Activated naive CD8-positive, alpha-beta T cell treated with anti-CD3 and anti-CD28 coated beads, Interleukin-2, amount 10 ng/mL, durations not matched to agents 7 days and 5 days (primary cell): ENCODE data around the gene LGR6. TPM values are rescaled to one million over a fixed set of nuclear protein-coding genes. Genes with fewer than 3 reads are reported as not detected.
A peak's percentile ranks its signal among the peaks of the same experiment; 100 is the strongest.

Experiments
- ATAC-seq: fragments of 150-1000 bp; cut with Tn5 transposase; one replicate; pipeline ENCODE4 v1.10.0; 2021; ENCODE audit warnings: low read depth, moderate library complexity
- POLR2A ChIA-PET: fragments of 350-600 bp; sonication (Branson Sonifier 250); formaldehyde crosslinking; loops from one replicate; lab custom pipeline; 2021; ENCODE audit warnings: antibody characterized with exemption; lab: Charles Lee
- DNase-seq: peaks from one replicate; pipeline ENCODE4 v3.0.0; 2021
- H3K27ac Mint-ChIP-seq: one replicate; pipeline ENCODE4 v1.8.0; 2022; ENCODE audit warnings: mild to moderate bottlenecking, mixed read lengths
- H3K27me3 Mint-ChIP-seq: one replicate; pipeline ENCODE4 v1.8.0; 2022; ENCODE audit warnings: mild to moderate bottlenecking, moderate library complexity, mixed read lengths
- H3K36me3 Mint-ChIP-seq: one replicate; pipeline ENCODE4 v1.8.0; 2021; ENCODE audit warnings: mild to moderate bottlenecking, mixed read lengths
- H3K4me1 Mint-ChIP-seq: one replicate; pipeline ENCODE4 v1.8.0; 2021; ENCODE audit warnings: mixed read lengths
- H3K4me3 Mint-ChIP-seq: one replicate; pipeline ENCODE4 v1.8.0; 2022; ENCODE audit warnings: mild to moderate bottlenecking, moderate library complexity, mixed read lengths
- H3K9me3 Mint-ChIP-seq: one replicate; pipeline ENCODE4 v1.8.0; 2021; ENCODE audit warnings: mixed read lengths
- total RNA-seq, 2 experiments: library from RNA; stranded (reverse); gene quantifications; one replicate each; pipeline ENCODE4 v1.2.3, GENCODE V29; 2021

Gene LGR6
- total RNA-seq, 2 experiments from 2014 or later: 2.7 to 5.2 TPM

DNA sequence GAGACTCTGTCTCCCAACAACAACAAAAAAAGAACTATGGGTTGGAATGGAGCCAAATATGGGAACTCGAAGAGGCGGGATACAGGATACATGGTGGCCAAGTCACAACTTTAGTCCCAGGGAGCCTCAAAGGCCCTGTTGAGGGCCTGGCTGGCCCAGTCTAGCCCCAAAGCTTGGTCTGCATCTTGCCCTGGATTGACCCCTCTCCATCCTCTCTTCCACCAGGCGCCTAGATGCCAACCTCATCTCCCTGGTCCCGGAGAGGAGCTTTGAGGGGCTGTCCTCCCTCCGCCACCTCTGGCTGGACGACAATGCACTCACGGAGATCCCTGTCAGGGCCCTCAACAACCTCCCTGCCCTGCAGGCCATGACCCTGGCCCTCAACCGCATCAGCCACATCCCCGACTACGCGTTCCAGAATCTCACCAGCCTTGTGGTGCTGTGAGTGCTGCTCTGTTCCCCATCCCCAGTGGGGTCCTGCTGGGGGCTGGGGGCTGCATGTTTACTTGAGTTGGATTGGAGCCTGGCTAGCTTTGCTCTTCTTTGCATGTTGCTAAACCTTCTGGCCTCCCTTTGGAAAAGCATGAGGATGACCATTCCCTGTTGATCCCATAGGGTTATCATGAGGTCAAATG is 82.6 kb downstream of the LGR6 start:
- ATAC-seq (no peak), DNase-seq (no peak)
- H3K27ac Mint-ChIP-seq: no peak overlapping the region
- no peaks in the 10 kb centered on the region for H3K36me3 Mint-ChIP-seq
- H3K27me3 Mint-ChIP-seq: peaks cover 27% of the 10 kb centered on the region
- H3K9me3 Mint-ChIP-seq: no peaks in the 10 kb centered on the region
- POLR2A ChIA-PET: no interaction called here
- peaks cover 7% of the 10 kb centered on the region for H3K4me1 Mint-ChIP-seq
- no peak overlapping the region for H3K4me3 Mint-ChIP-seq

DNA sequence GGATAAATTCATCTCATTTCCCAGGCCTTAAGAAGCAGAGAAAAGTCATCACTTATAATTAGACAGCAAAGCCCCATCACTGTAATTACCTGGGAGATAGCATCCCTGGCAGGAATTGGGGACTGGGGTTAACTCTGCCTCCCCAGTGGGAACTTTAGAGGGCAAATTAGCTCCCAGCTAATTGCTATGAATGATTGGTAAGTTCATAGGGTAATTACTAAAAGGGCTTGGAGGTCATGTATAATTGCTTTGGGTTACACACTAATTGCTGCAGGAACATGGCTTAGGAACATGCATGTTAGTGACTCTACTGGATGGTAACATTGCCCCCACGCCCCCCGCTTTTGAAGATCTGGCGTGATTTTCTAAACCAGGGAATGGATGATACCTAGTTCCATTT is 83.3 kb downstream of the LGR6 start:
- H3K27me3 Mint-ChIP-seq: peaks cover 27% of the 10 kb centered on the region
- no peak overlapping the region for H3K4me3 Mint-ChIP-seq
- ATAC-seq: no peak
- no peak for DNase-seq
- POLR2A ChIA-PET: no interaction called here
- peaks cover 7% of the 10 kb centered on the region for H3K4me1 Mint-ChIP-seq
- no peak overlapping the region for H3K27ac Mint-ChIP-seq
- H3K9me3 Mint-ChIP-seq: no peaks in the 10 kb centered on the region
- no peaks in the 10 kb centered on the region for H3K36me3 Mint-ChIP-seq

- ATAC-seq (no peak), DNase-seq (no peak)
- Mint-ChIP-seq H3K27me3 (peaks cover 27% of the 10 kb centered on the region), H3K36me3 (no peaks in the 10 kb centered on the region), H3K4me1 (peaks cover 10% of the 10 kb centered on the region), H3K27ac (no peak overlapping the region), H3K4me3 (no peak overlapping the region), H3K9me3 (no peaks in the 10 kb centered on the region)
- POLR2A ChIA-PET: no interaction called here
These were observed 85.2 kb downstream of the LGR6 start for GRCh38 chr1:202278751-202279150.

GRCh38 chr1:202279806-202280205 is 86.2 kb downstream of the LGR6 start:
- Mint-ChIP-seq H3K27ac (no peak overlapping the region), H3K9me3 (no peaks in the 10 kb centered on the region), H3K27me3 (peaks cover 31% of the 10 kb centered on the region), H3K4me3 (no peak overlapping the region), H3K36me3 (no peaks in the 10 kb centered on the region), H3K4me1 (peaks cover 14% of the 10 kb centered on the region)
- DNase-seq: no peak
- ATAC-seq: no peak
- POLR2A ChIA-PET: no interaction called here

GRCh38 chr1:202280595-202280994 is 87.0 kb downstream of the LGR6 start:
- Mint-ChIP-seq H3K27ac (no peak overlapping the region), H3K9me3 (no peaks in the 10 kb centered on the region), H3K36me3 (no peaks in the 10 kb centered on the region), H3K4me1 (peaks cover 14% of the 10 kb centered on the region), H3K4me3 (no peak overlapping the region), H3K27me3 (peaks cover 31% of the 10 kb centered on the region)
- no peak for ATAC-seq
- no peak for DNase-seq
- POLR2A ChIA-PET: no interaction called here

GRCh38 chr1:202281316-202282024 is 87.9 kb downstream of the LGR6 start:
- peaks cover 33% of the 10 kb centered on the region for H3K27me3 Mint-ChIP-seq
- H3K4me1 Mint-ChIP-seq: peaks cover 14% of the 10 kb centered on the region
- ATAC-seq (no peak), DNase-seq (no peak)
- H3K36me3 Mint-ChIP-seq: no peaks in the 10 kb centered on the region
- H3K4me3 Mint-ChIP-seq: no peak overlapping the region
- H3K27ac Mint-ChIP-seq: no peak overlapping the region
- H3K9me3 Mint-ChIP-seq: no peaks in the 10 kb centered on the region
- POLR2A ChIA-PET: no interaction called here

DNA sequence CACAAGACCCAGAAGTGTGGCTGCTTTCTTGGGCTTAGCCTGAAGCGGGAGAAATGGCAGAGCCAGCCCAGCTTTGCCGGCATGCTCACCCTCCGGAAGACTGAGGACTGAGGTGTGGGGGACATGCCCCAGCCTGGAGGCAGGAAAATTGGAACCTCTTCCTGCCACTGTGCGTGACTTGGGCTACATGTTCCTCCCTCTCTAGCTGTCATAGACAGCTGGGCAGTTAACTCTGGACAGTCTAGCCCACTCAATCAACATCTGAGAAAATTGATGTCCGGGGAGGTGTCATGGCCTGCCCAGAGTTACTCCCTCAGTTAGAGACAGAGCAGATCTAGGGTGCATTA is 88.4 kb downstream of the LGR6 start:
- no peak overlapping the region for H3K4me3 Mint-ChIP-seq
- H3K27me3 Mint-ChIP-seq: peaks cover 31% of the 10 kb centered on the region
- H3K9me3 Mint-ChIP-seq: no peaks in the 10 kb centered on the region
- H3K27ac Mint-ChIP-seq: no peak overlapping the region
- DNase-seq (no peak), ATAC-seq (no peak)
- H3K36me3 Mint-ChIP-seq: no peaks in the 10 kb centered on the region
- peaks cover 14% of the 10 kb centered on the region for H3K4me1 Mint-ChIP-seq
- POLR2A ChIA-PET: no interaction called here

GRCh38 chr1:202282596-202283283 is 89.1 kb downstream of the LGR6 start:
- Mint-ChIP-seq H3K4me3 (no peak overlapping the region), H3K4me1 (peaks cover 14% of the 10 kb centered on the region), H3K9me3 (no peaks in the 10 kb centered on the region), H3K36me3 (no peaks in the 10 kb centered on the region), H3K27me3 (peaks cover 34% of the 10 kb centered on the region), H3K27ac (no peak overlapping the region)
- POLR2A ChIA-PET: no interaction called here
- DNase-seq (no peak), ATAC-seq (no peak)

- no peaks in the 10 kb centered on the region for H3K36me3 Mint-ChIP-seq
- H3K27me3 Mint-ChIP-seq: peaks cover 34% of the 10 kb centered on the region
- H3K27ac Mint-ChIP-seq: no peak overlapping the region
- POLR2A ChIA-PET: no interaction called here
- no peaks in the 10 kb centered on the region for H3K9me3 Mint-ChIP-seq
- ATAC-seq: peak; percentile 45
- peak; percentile 44 for DNase-seq
- no peak overlapping the region for H3K4me3 Mint-ChIP-seq
- H3K4me1 Mint-ChIP-seq: peaks cover 14% of the 10 kb centered on the region
These were observed 89.8 kb downstream of the LGR6 start for GRCh38 chr1:202283379-202283844.

- no peaks in the 10 kb centered on the region for H3K36me3 Mint-ChIP-seq
- H3K4me1 Mint-ChIP-seq: peaks cover 14% of the 10 kb centered on the region
- no peaks in the 10 kb centered on the region for H3K9me3 Mint-ChIP-seq
- POLR2A ChIA-PET: no interaction called here
- H3K4me3 Mint-ChIP-seq: no peak overlapping the region
- peaks cover 32% of the 10 kb centered on the region for H3K27me3 Mint-ChIP-seq
- H3K27ac Mint-ChIP-seq: no peak overlapping the region
- no peak for DNase-seq
- no peak for ATAC-seq
These were observed 90.4 kb downstream of the LGR6 start for GRCh38 chr1:202283991-202284390.

- ATAC-seq: no peak
- H3K9me3 Mint-ChIP-seq: no peaks in the 10 kb centered on the region
- POLR2A ChIA-PET: interaction anchor here (0.6 kb wide), 1 partner anchor 9 kb away, joined by 4 read pairs; no protein-coding TSS in a partner anchor
- no peak for DNase-seq
- H3K27me3 Mint-ChIP-seq: peaks cover 31% of the 10 kb centered on the region
- H3K4me3 Mint-ChIP-seq: no peak overlapping the region
- no peaks in the 10 kb centered on the region for H3K36me3 Mint-ChIP-seq
- H3K4me1 Mint-ChIP-seq: peaks cover 14% of the 10 kb centered on the region
- no peak overlapping the region for H3K27ac Mint-ChIP-seq
These were observed 92.3 kb downstream of the LGR6 start for GRCh38 chr1:202285908-202286307.

GRCh38 chr1:202286622-202287097 is 93.1 kb downstream of the LGR6 start:
- POLR2A ChIA-PET: interaction anchor here (0.6 kb wide), 1 partner anchor 8 kb away, joined by 4 read pairs; no protein-coding TSS in a partner anchor

GRCh38 chr1:202287196-202287595 is 93.6 kb downstream of the LGR6 start:
- ATAC-seq (no peak), DNase-seq (no peak)
- H3K27ac Mint-ChIP-seq: no peak overlapping the region
- POLR2A ChIA-PET: no interaction called here
- no peaks in the 10 kb centered on the region for H3K36me3 Mint-ChIP-seq
- H3K27me3 Mint-ChIP-seq: peaks cover 29% of the 10 kb centered on the region
- H3K9me3 Mint-ChIP-seq: no peaks in the 10 kb centered on the region
- peaks cover 11% of the 10 kb centered on the region for H3K4me1 Mint-ChIP-seq
- H3K4me3 Mint-ChIP-seq: no peak overlapping the region

More at GRCh38 chr1:202286622-202287097, 93.1 kb downstream of the LGR6 start:
- Mint-ChIP-seq H3K9me3 (no peaks in the 10 kb centered on the region), H3K4me3 (no peak overlapping the region), H3K27ac (no peak overlapping the region), H3K4me1 (peaks cover 11% of the 10 kb centered on the region), H3K36me3 (no peaks in the 10 kb centered on the region), H3K27me3 (peaks cover 31% of the 10 kb centered on the region)
- no peak for ATAC-seq
- no peak for DNase-seq
